HepG2 (cell line): ENCODE measurements around the gene UCP2.

Experiments
- MAX ChIP-seq: IDR thresholded peaks from 2 replicates; pipeline ENCODE4 v1.6.1; 2012; ENCODE audit warnings: inconsistent platforms
- ZBTB26 ChIP-seq: IDR thresholded peaks from 2 replicates; pipeline ENCODE4 v1.6.1; 2016; ENCODE audit warnings: missing compliant biosample characterization, missing genetic modification reagents, borderline replicate concordance

GRCh38 chr11:74002832-74003231 lies 20.2 kb upstream of the UCP2 start:
- no peak for TF ChIP-seq ZBTB26 (CRISPR knock-in tag)
- TF ChIP-seq MAX, result no peak
